ES-I3 (cell line): ENCODE measurements around the gene ATAD3B.

Source experiments
- H3K36me3 ChIP-seq: 2 replicates; pipeline ENCODE4 v1.6.1; 2013; ENCODE audit warnings: mild to moderate bottlenecking, low read length, control low read depth, moderate library complexity; ENCODE audit not compliant: insufficient read depth
- H3K4me1 ChIP-seq: 2 replicates; pipeline ENCODE4 v1.6.1; 2013; ENCODE audit warnings: mild to moderate bottlenecking, control low read depth, low read length; ENCODE audit not compliant: insufficient read depth
- H3K9ac ChIP-seq: 2 replicates; pipeline ENCODE4 v1.6.1; 2013; ENCODE audit warnings: low read depth, mild to moderate bottlenecking, low read length, moderate library complexity
- H3K9me3 ChIP-seq: 2 replicates; pipeline ENCODE4 v1.6.1; 2013; ENCODE audit warnings: mild to moderate bottlenecking, low read length, moderate library complexity; ENCODE audit not compliant: control insufficient read depth, insufficient read depth

Gene ATAD3B

DNA sequence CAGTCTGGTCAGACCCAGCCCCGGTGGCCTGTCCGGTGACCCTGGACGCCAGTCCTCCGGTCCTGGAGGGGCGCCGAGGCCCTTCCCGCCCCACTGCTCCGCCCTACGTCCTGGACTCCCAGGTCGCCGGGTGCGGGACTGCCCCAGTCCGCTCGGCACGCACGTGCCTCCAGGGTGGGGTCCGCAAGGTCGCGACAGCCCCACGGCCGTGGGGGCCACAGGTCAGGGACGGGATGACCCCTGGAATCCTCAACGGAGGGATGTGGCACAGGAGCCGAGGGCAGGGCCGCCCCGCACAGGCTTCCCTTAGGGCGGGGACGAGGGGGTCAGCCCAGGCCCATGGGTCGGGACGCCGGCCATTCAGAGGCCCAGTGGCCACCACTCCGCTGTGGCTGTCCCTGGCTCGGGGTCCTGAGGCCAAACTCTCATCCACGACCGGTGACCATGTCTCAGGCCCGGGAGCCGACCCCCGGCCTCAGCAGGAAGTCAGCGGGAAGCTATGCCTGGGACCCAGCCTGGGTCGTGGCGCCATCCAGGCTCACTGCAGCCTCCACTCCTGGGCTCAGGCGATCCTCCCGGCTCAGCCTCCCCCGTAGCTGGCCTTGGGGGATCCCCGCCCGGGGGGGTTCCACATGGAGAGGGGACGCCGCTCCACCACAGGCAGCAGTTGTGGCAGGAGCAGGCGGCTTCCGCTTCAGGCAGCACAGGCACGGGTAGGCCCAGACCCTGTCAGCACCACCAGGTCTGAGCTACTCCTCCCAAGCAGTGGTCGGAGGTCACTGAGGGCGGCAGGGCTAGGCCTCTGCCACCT, 69.5 kb downstream of the ATAD3B start:
- no peaks in the 10 kb centered on the region for H3K4me1 ChIP-seq
- no peaks in the 10 kb centered on the region for H3K9me3 ChIP-seq
- 0 out of 2 replicates have a peak, but pooled peaks cover 3% of the 10 kb centered on the region for H3K36me3 ChIP-seq
- H3K9ac ChIP-seq = peak overlapping the region; percentile 82

DNA sequence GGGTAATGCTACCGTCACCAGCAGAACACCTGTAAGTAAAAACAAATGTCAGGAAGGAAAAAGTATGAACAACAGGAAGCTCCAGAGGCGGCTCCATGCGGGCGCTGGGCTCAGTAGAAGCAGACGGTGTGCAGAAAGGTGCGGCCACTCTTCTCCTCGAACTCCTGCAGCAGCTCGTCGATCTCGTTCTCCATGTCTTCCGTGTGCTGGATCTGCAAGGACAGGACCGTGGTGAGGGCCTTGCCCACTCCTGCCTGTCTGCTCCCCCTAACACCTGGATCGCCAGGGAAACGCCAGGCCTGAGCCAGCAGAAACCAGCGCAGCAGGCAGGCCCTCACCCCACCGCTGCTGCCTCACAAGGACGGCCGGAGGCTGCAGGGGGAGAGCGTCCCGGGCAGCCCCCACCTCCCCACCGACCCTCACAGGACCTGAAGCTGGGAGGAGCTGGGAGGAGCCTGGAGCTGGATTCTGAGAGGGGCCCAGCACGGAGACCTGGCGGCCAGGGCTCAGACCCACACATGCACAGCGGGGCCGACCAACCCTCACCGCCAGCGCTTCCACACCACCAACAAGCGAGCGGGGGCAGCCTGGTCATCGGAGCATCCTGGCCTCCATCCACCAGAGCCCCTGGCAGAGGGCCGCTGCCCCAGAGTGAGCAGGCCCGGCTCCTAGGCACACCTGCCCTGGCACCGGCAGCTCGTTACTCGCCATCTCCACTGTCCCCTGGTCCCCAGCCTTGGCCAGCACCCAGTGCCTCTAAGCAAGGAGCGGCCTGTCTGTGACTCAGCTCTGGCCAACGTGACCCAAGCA, 70.6 kb downstream of the ATAD3B start:
- H3K9ac ChIP-seq = no peak overlapping the region
- no peaks in the 10 kb centered on the region for H3K9me3 ChIP-seq
- 0 out of 2 replicates have a peak, but pooled peaks cover 3% of the 10 kb centered on the region for H3K36me3 ChIP-seq
- H3K4me1 ChIP-seq = no peaks in the 10 kb centered on the region

DNA sequence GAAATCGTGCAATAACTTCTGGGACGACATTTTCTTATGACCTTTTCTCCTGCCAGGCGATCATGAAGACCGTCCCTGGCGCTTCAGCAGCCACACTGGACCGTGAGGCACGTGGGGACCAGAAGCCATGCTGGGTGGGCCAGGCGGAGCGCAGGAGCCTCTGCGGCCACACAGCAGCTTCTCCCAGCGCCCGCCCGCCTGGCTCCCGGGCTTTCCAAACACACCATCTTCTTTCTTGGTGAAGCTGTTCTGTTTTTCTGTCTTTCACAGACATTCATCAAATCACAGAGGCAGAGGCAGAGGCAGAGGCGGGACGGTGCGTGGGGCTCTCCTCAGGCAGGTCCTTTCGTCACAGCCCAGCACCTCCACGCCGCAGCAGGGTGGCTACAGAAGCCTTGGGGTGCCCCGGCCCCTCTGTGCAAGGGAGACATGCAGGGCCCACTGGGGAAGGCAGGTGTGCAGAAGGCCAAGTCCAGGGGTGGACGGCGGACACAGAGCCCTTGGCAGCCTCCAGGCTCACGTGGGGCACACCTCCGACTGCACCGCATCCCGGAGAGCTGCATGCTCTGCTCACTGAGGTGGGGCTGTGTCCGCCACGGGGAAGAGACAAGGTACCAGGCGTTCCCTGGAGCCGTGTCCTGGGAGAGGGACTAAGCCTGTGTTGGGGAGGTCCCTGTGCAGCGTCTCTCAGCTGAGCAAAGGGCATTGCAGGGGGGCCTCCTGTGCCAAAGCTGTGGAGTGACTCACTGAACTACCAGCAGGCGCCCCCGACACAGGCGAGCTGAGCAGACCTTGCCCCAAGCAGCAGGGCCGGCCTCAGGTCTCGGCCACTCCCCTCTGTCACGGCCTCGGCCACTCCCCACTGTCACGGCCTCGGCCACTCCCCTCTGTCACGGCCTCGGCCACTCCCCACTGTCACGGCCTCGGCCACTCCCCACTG, 71.5 kb downstream of the ATAD3B start:
- Histone ChIP-seq H3K9me3 (no peaks in the 10 kb centered on the region), H3K36me3 (0 out of 2 replicates have a peak, but pooled peaks cover 3% of the 10 kb centered on the region), H3K9ac (no peak overlapping the region), H3K4me1 (no peaks in the 10 kb centered on the region)

DNA sequence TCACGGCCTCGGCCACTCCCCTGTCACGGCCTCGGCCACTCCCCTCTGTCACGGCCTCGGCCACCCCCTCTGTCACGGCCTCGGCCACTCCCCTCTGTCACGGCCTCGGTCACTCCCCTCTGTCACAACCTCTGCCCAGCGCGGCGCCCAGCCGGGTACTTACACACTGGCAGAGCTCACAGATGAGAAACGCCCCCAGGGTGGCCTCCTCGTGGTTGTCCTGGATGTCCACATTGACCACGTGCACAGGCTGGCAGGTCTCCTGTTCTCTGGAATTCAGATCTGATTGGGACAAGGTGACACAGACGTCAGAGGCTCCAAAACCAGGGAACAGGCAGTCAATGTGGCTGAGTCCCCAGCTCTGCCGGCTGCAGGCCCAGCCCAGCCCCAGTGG, 72.1 kb downstream of the ATAD3B start:
- H3K9ac ChIP-seq = no peak overlapping the region
- H3K4me1 ChIP-seq = no peaks in the 10 kb centered on the region
- 0 out of 2 replicates have a peak, but pooled peaks cover 3% of the 10 kb centered on the region for H3K36me3 ChIP-seq
- no peaks in the 10 kb centered on the region for H3K9me3 ChIP-seq

DNA sequence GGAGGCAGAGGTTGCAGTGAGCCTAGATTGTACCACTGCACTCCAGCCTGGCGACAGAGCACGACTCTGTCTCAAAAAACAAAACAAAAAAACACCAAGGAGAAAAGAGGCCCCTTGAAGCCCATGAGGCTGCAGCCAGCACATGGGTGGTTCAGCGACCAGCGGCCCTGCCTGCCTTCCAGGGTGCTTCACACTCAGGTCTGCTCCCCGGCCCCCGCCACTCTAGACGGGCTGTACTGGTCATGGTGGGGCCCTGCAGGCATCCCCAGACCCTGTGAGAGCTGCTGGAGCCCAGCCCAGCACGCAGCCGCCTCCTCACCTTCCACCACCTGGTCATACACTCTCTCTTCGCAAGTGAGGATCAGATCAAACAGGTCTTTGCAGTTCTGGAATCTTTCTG, 73.0 kb downstream of the ATAD3B start:
- no peak overlapping the region for H3K9ac ChIP-seq
- H3K4me1 ChIP-seq = no peaks in the 10 kb centered on the region
- H3K9me3 ChIP-seq = no peaks in the 10 kb centered on the region
- 0 out of 2 replicates have a peak, but pooled peaks cover 3% of the 10 kb centered on the region for H3K36me3 ChIP-seq
